Bronchial epithelial cell (primary cell): ENCODE data around the gene EIF4EBP2. TPM values are rescaled to one million over a fixed set of nuclear protein-coding genes. Genes with fewer than 3 reads are reported as not detected.

Experiments used
- DNase-seq: peaks from one replicate; pipeline ENCODE4 v3.0.0-alpha.2; 2010; ENCODE audit warnings: low read depth
- FAIRE-seq: peaks from 2 replicates; lab custom pipeline; 2011; peaks lifted over from hg19 to GRCh38; lab: Jason Lieb, UNC
- H3K27me3 ChIP-seq: 2 replicates; pipeline ENCODE4 v1.5.1; 2011; ENCODE audit warnings: low read length; ENCODE audit not compliant: control insufficient read depth, insufficient read depth
- H3K36me3 ChIP-seq: 2 replicates; pipeline ENCODE4 v1.5.1; 2011; ENCODE audit warnings: low read length; ENCODE audit not compliant: control insufficient read depth, insufficient read depth
- H3K4me3 ChIP-seq: 2 replicates; pipeline ENCODE4 v1.5.1; 2011; ENCODE audit warnings: mild to moderate bottlenecking, low read depth, low read length, control low read depth
- CTCF ChIP-seq: IDR thresholded peaks from 2 replicates; pipeline ENCODE4 v1.5.1; 2011; ENCODE audit warnings: mild to moderate bottlenecking, moderate library complexity, low read length, control low read depth, inconsistent platforms; ENCODE audit not compliant: insufficient read depth, severe bottlenecking
- total RNA-seq: library from RNA; depleted of rRNA; stranded (reverse); fragments of >200 nt; gene quantifications from 2 replicates; pipeline ENCODE4 v1.2.1, GENCODE V29; 2014

The EIF4EBP2 gene
- total RNA-seq, 1 donor from 2014 or later, result 7.9 TPM

GRCh38 chr10:70472799-70473454, 69.0 kb downstream of the EIF4EBP2 start:
- Histone ChIP-seq H3K27me3 (peaks cover 29% of the 10 kb centered on the region), H3K4me3 (no peak overlapping the region), H3K36me3 (no peaks in the 10 kb centered on the region)
- DNase-seq (no peak), FAIRE-seq (no peak)
- no peak for TF ChIP-seq CTCF

GRCh38 chr10:70474780-70475179, 70.8 kb downstream of the EIF4EBP2 start:
- no peak for TF ChIP-seq CTCF
- no peak for FAIRE-seq
- no peak overlapping the region for H3K4me3 ChIP-seq
- DNase-seq, result peak; percentile 18
- peaks cover 27% of the 10 kb centered on the region for H3K27me3 ChIP-seq
- H3K36me3 ChIP-seq, result no peaks in the 10 kb centered on the region

GRCh38 chr10:70475661-70476060, 71.7 kb downstream of the EIF4EBP2 start:
- Histone ChIP-seq H3K36me3 (no peaks in the 10 kb centered on the region), H3K4me3 (no peak overlapping the region), H3K27me3 (peaks cover 31% of the 10 kb centered on the region)
- FAIRE-seq (peak; percentile 83), DNase-seq (peak; percentile 92)
- TF ChIP-seq CTCF, result no peak

- H3K4me3 ChIP-seq, result no peak overlapping the region
- H3K36me3 ChIP-seq, result no peaks in the 10 kb centered on the region
- FAIRE-seq (no peak), DNase-seq (no peak)
- TF ChIP-seq CTCF, result no peak
- peaks cover 36% of the 10 kb centered on the region for H3K27me3 ChIP-seq
Observed at GRCh38 chr10:70476249-70477035, 72.5 kb downstream of the EIF4EBP2 start.

GRCh38 chr10:70477661-70478162, 73.8 kb downstream of the EIF4EBP2 start:
- FAIRE-seq (no peak), DNase-seq (peak; percentile 75)
- no peaks in the 10 kb centered on the region for H3K36me3 ChIP-seq
- H3K27me3 ChIP-seq, result peaks cover 37% of the 10 kb centered on the region
- peak overlapping the region; percentile 13 for H3K4me3 ChIP-seq
- TF ChIP-seq CTCF, result no peak

Other genes starting within 250 kb of the EIF4EBP2 start
- 129 and 143 TPM in 2 replicates for gene SAR1A, start 233.6 kb upstream of the EIF4EBP2 start, total RNA-seq
- gene PPA1, start 170.7 kb upstream of the EIF4EBP2 start, total RNA-seq, result 196 and 350 TPM in 2 replicates
- under 0.01 TPM in 1 of 2 replicates, not detected in the other for gene NPFFR1, start 120.1 kb upstream of the EIF4EBP2 start, total RNA-seq
- 3.5 and 3.7 TPM in 2 replicates for gene LRRC20, start 21.5 kb upstream of the EIF4EBP2 start, total RNA-seq
- gene NODAL, start 37.5 kb downstream of the EIF4EBP2 start, total RNA-seq, result under 0.01 TPM in 1 of 2 replicates, not detected in the other
- gene PALD1, start 74.6 kb downstream of the EIF4EBP2 start, total RNA-seq, result 0.13 TPM in 1 of 2 replicates, not detected in the other
- gene PRF1, start 198.6 kb downstream of the EIF4EBP2 start, total RNA-seq, result not detected in 2 replicates